Stimulated activated CD4-positive, alpha-beta T cell treated with anti-CD3 and anti-CD28 coated beads, Interleukin-4, amount 100 ng/mL, for 4 hours (primary cell): ENCODE data around the gene TFCP2.

Experiments
- DNase-seq, 2 experiments: peaks; one replicate each; pipeline ENCODE4 v3.0.0-alpha.2; 2020

Gene TFCP2

GRCh38 chr12:51196547-51196946 is 23.6 kb upstream of the TFCP2 start:
- DNase-seq, result no peak

- DNase-seq, result no peak
Measured at GRCh38 chr12:51195841-51196240, 22.9 kb upstream of the TFCP2 start.

GRCh38 chr12:51192284-51192671 is 19.3 kb upstream of the TFCP2 start:
- no peak for DNase-seq

- no peak for DNase-seq
Measured at GRCh38 chr12:51191516-51192283, 18.8 kb upstream of the TFCP2 start.

GRCh38 chr12:51190820-51191219 is 17.9 kb upstream of the TFCP2 start:
- no peak for DNase-seq

GRCh38 chr12:51189790-51190355 is 16.9 kb upstream of the TFCP2 start:
- DNase-seq, result no peak

- no peak for DNase-seq
Measured at GRCh38 chr12:51188359-51189051, 15.6 kb upstream of the TFCP2 start.

GRCh38 chr12:51187370-51187987 is 14.5 kb upstream of the TFCP2 start:
- no peak for DNase-seq

GRCh38 chr12:51186465-51187085 is 13.6 kb upstream of the TFCP2 start:
- DNase-seq, result no peak

GRCh38 chr12:51185171-51185717 is 12.3 kb upstream of the TFCP2 start:
- no peak for DNase-seq

- no peak for DNase-seq
Measured at GRCh38 chr12:51183816-51184215, 10.9 kb upstream of the TFCP2 start.

- DNase-seq, result no peak
Measured at GRCh38 chr12:51183349-51183748, 10.4 kb upstream of the TFCP2 start.

GRCh38 chr12:51181558-51181957 is 8.6 kb upstream of the TFCP2 start:
- no peak for DNase-seq

GRCh38 chr12:51177897-51178296 is 5.0 kb upstream of the TFCP2 start:
- DNase-seq, result no peak

- DNase-seq, result no peak
Measured at GRCh38 chr12:51174501-51174900, 1.6 kb upstream of the TFCP2 start.

GRCh38 chr12:51171884-51172514 is 936 bp downstream of the TFCP2 start:
- DNase-seq, result no peak

GRCh38 chr12:51163795-51164194 is 9.1 kb downstream of the TFCP2 start:
- DNase-seq, result no peak

GRCh38 chr12:51162217-51162616 is 10.7 kb downstream of the TFCP2 start:
- no peak for DNase-seq

- DNase-seq, result no peak
Measured at GRCh38 chr12:51160814-51161459, 12.0 kb downstream of the TFCP2 start.

GRCh38 chr12:51156245-51156765 is 16.6 kb downstream of the TFCP2 start:
- DNase-seq, result no peak

GRCh38 chr12:51152953-51153352 is 20.0 kb downstream of the TFCP2 start:
- no peak for DNase-seq

GRCh38 chr12:51150777-51151176 is 22.2 kb downstream of the TFCP2 start:
- no peak for DNase-seq
